ENCODE data around the gene CDKL2.
"Not testable (repeated sequence)": the region's sequence is repeated elsewhere in the genome, so short reads cannot be mapped to it uniquely, and the experiment has no call there.

The CDKL2 gene

GRCh38 chr4:75630174-75630936 is at the start of gene CDKL2:
TSS of gene CDKL2 (minus strand) at chr4:75630528. CDS start at chr4:75625988, 4,540 bp downstream.
- DNase-seq, result peak; percentile 67

GRCh38 chr4:75678965-75679364 is 48.6 kb upstream of the CDKL2 start:
- DNase-seq, result no peak

DNA sequence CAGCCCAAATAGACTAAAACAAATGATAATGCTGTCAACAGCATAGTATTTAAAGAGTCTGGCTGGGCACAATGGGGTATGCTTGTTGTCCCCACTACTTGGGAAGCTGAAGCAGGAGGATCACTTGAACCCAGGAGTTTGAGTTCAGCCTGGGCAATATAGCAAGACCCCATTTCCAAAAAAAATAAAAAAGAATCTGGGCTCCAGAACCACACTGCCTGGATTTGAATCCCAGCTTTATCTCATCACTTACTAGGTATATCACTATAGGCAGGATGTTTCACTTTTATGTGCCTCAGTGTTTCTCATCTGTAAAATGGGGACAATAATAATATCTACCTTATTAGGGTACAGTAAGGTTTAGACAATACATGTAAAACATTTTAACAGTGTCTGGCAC is 48.1 kb upstream of the CDKL2 start:
- DNase-seq, result no peak

DNA sequence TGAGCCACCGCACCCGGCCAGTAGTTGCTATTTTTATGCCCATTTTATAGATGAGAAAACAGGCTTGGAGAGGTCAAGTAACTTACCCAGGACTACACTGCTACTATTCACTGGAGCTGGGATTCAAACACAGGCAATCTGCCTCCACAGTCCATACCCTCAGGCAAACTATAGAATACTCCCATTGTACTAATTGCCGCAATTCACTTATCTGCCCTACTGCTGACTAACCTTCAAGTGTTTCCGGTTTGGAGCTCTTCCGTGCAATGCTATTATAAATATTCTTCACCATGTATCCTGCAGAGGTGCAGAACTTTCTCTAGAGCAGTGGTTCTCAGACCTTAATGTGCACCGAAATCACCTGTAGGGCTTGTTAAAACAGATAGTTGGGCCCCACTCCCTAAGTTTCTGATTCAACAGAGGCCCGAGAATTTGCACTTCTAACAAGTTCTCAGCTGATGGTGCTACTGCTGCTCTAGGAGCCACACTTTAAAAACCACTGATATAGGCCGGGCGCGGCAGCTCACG is 44.7 kb upstream of the CDKL2 start:
- DNase-seq, result no peak

DNA sequence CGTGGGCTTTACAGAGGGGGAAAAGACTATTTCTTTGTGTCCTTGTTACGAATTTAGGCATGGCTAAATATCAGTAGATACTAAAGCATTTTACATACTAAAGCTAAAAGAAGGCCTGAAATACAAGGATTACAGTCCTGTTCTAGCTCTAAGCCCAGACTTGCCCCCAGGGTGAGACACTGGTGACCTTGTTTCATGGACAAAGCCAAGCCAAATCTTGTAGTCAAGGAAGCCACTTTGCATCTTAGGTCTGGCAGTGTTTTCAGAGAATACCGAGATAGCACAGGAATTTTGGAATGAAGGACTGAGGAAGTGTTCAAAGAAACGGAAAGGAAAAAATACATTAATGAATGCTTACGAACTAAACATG is 43.6 kb upstream of the CDKL2 start:
- DNase-seq, result no peak

DNA sequence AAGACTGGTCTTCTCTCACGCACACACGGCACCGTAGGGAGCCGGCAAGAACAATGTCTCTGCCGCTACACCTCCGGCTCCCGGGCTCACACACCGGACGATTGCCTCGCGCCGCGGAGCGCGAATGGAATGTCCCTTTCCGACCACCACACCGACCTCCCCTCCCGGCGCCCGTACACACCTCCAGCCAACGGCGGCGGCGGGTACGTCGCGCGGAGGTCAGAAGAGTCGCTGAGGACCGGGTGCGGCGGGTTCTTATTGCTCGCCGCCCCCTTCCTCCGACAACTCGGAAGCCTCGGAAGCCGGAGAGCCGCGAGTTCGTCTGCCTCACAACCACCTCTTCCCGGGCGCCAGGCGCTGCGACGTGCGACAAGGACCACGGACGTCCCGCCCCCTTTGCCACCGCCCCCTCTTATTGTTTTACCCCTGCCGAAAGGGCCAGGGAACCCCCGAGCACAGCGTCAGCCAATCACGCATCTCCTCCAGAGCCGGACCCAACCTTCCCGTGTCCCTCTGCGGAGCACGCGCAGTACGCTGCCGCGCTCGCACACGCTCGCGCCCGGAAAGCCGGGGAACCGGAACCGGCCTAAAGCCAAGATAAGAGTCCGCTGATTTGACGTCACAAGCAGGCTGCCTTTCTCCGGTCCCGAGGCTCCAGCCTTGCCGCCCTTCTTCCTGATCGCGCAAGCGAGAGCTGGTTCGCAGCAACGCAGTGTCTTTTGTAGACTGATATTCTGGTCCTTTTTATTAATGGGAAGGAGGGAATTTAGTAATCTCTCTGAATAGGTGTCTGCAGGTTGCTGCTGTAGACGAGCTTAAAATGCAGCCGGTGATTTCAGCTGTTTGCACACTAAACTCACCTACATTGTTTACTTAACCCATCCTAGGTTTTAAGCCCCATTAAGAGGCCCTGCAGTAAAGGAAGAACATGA is 43.0 kb upstream of the CDKL2 start, which contains the start of gene G3BP2:
Gene G3BP2 (minus strand): TSS at position 385 of the 932 bp plus-strand sequence. CDS start 11,386 bp downstream, outside the sequence.
- peak; percentile 100 for DNase-seq

DNA sequence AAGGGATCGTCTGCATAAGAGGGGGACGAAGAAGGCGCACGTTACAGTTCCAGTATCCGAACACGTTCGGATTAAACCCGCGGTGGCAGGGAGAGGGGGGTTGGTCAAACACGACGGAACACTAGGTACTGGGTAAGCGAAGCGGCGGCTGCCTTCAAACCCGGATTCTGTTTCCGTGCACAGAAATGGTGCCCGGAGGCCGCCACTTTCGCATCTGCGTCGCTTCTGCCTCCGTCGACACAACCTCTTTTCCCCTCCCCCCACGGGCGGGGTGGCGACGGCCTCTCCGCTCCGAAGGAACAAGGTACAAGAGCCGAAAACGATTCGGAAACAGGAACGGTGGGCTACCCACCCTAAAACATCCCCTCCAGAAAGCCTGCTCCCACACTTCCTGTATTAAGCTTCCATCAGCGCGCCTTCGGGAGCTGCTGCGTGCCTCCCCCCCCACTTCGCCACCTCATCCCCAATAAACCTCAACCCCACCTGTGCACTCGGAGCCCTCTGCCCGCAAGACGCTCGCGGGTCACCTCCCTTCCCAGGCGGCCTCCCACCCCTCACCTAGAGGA is 42.2 kb upstream of the CDKL2 start:
- peak; percentile 76 for DNase-seq

GRCh38 chr4:75671802-75672421 is 41.6 kb upstream of the CDKL2 start:
- DNase-seq, result no peak

DNA sequence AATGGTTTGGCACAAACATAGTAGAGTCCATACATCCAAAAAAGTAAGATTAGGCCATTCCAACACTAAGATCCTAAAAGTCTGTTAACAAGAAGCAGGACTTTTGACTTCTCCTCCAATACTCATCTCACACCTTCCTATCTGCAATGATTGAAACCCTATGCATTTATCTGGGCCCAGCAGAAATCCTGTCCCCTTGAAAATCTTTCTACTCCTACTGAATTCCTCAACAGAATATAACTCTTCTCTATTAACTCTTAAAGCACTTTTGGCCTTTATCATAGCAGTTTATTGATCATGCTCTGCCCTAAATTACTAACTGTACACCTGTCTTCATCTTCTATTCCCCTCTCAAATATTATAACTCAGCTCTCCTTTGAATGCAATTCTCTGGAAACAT is 38.3 kb upstream of the CDKL2 start:
- DNase-seq, result no peak

DNA sequence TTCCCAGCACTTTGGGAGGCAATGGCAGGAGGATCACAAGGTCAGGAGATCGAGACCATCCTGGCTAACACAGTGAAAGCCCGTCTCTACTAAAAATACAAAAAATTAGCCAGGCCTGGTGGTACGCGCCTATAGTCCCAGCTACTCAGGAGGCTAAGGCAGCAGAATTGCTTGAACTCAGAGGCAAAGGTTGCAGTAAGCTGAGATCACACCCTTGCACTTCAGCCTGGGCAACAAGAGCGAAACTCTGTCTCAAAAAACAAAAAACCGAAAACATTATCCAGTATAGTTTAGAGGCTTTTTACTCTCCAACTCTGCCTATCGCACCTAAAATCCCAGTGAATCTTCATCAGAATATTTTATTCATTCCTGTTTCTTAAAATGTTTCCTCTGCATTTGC is 37.3 kb upstream of the CDKL2 start:
- not testable (repeated sequence) for DNase-seq

- no peak for DNase-seq
These were observed 36.0 kb upstream of the CDKL2 start for GRCh38 chr4:75666299-75666698.

DNA sequence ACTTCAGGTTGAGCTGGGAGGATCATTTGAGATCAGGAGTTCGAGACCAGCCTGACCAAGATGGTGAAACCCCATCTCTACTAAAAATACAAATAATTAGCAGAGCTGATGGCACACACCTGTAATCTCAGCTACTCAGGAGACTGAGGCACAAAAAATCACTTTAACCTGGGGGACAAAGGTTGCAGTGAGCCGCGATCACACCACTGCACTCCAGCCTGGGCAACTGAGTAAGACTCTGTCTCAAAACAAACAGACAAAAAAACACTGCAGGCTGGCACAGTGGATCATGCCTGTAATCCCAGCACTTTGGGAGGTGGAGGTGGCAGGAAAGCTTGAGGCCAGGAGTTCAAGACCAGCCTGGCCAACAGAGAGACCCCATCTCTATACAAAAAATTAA is 34.3 kb upstream of the CDKL2 start:
- not testable (repeated sequence) for DNase-seq

DNA sequence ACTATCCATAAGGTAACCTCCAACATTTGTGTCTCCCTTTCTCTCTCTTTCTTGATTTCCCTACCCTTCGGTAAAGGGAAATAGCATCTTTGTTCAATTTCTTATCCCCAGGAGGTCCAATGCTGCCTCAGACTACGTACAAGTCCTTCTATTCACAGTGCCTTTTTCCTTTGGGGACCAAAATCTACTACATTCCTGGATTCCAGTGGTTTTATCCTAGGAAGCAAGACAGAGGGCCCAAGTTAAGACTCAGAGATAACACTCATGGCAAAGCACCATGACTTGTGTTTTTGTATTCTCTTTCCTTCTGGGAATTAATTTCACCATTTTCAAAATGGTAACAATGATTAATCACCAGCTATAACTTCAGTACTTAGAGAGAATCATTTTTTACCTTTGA is 32.3 kb upstream of the CDKL2 start:
- DNase-seq, result no peak

DNA sequence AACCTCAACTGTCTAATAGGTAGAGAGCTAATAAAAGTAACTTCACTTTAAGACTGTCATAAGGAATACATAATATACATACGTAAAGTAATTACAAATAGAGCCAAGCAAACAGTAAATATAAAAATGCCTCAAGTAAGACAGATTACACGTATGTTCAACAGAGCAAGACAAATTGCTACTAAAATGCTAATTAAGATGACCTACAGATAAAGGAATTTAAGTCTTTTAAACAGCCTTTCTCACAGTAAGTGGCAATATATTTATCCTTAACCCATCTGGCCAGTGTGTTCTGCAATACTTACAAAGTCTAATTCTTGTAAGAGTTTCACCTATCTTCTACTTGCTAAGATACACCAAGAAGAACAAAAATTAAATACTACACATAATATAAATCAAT is 30.2 kb upstream of the CDKL2 start:
- no peak for DNase-seq

GRCh38 chr4:75659512-75660031 is 29.2 kb upstream of the CDKL2 start:
- no peak for DNase-seq

GRCh38 chr4:75658876-75659275 is 28.5 kb upstream of the CDKL2 start:
- DNase-seq, result no peak

GRCh38 chr4:75655562-75655961 is 25.2 kb upstream of the CDKL2 start:
- no peak for DNase-seq

DNA sequence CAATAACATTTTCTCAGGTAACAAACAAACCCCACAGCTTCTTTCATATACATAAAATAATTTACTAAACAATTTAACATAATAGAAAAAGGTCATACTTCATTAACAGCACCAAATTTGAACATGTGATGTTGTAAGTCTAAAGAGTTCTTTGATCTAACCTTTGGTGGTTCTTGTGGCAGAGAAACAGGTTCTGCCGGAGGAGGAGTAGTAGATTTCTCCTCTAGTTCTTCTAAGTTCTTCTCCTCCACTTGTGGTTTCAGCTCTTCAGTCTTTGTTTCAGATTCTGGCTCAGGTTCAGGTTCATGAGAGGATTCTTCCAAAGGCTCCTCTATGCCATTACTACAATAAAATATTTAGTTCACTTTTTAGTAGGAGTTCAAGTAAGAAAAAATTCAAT is 24.6 kb upstream of the CDKL2 start:
- no peak for DNase-seq

DNA sequence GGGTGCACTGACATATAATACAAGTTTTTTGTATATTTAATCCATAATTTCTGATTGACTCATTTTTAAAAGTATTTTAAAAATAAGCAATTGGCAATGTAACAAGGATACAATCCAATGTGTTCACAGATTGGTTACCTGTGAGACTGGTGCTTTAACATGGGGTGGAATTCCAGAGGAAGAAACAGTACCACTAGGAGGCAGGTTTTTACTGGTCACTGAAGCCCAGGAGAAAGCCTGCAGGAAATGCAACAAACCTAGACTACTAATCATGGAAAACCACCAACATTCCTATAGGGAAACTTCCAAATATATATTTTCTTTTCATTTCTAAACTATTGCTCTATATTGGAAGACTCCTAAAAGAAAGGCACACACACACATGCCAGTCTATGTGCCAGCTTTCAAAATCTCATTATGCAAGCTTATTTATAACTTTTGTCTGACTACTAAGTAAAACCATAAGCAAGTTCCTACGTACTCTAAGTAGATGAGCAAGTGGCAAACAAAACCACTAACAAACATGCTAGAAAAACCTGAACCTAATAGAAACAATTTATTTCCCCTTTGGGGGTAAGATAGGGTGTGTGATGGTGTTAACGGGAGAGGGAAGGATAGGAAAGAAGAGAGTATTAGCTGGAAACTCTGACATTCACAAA is 23.6 kb upstream of the CDKL2 start:
- no peak for DNase-seq

GRCh38 chr4:75644095-75644494 is 13.8 kb upstream of the CDKL2 start:
- no peak for DNase-seq

- DNase-seq, result no peak
These were observed 13.3 kb upstream of the CDKL2 start for GRCh38 chr4:75643651-75644050.

GRCh38 chr4:75639124-75639695 is 8.9 kb upstream of the CDKL2 start:
- DNase-seq, result peak; percentile 70
